Muscle of leg (tissue), 11 donors: Measurements from ENCODE around the gene ESYT2. TPM values are rescaled to one million over a fixed set of nuclear protein-coding genes. Genes with fewer than 3 reads are reported as not detected.
A peak's percentile ranks its signal among the peaks of the same experiment; 100 is the strongest.

ENCODE experiments used
- DNase-seq: peaks from one replicate; pipeline ENCODE4 v3.0.0; 2013
- H3K27ac ChIP-seq: one replicate; pipeline ENCODE4 v1.5.1; 2013; ENCODE audit warnings: mild to moderate bottlenecking, low read length, control low read depth
- H3K27me3 ChIP-seq: one replicate; pipeline ENCODE4 v1.6.1; 2013; ENCODE audit warnings: low read length; ENCODE audit not compliant: control insufficient read depth, insufficient read depth
- H3K36me3 ChIP-seq: one replicate; pipeline ENCODE4 v1.6.1; 2013; ENCODE audit warnings: low read length; ENCODE audit not compliant: control insufficient read depth, insufficient read depth
- H3K4me1 ChIP-seq: one replicate; pipeline ENCODE4 v1.6.1; 2013; ENCODE audit warnings: low read length; ENCODE audit not compliant: control insufficient read depth, insufficient read depth
- H3K4me3 ChIP-seq: one replicate; pipeline ENCODE4 v1.5.1; 2013; ENCODE audit warnings: low read length, control low read depth
- H3K9me3 ChIP-seq: replicated peaks from 2 replicates; pipeline ENCODE4 v1.6.1; 2013; ENCODE audit warnings: low read depth, low read length; ENCODE audit not compliant: control insufficient read depth
- WGBS: methylation state at CpG from one replicate; pipeline ENCODE4 v1.1.5; 2013; ENCODE audit warnings: missing lambda C conversion rate; ENCODE audit not compliant: insufficient coverage; 5-methylcytosine and 5-hydroxymethylcytosine counted together
- polyA plus RNA-seq, 8 donors: library from polyadenylated mRNA; unstranded; fragments of 120-200 nt; gene quantifications; one replicate each; pipeline versions ENCODE4 v1.2.1 to v1.2.3, GENCODE V29; 2013; ENCODE audit warnings: inconsistent platforms in 1 of 8, low replicate concordance in 1 of 8; ENCODE audit not compliant: insufficient read length in 8 of 8, insufficient read depth in 1 of 8
- total RNA-seq: library from RNA; stranded (reverse); fragments of 120-200 nt; gene quantifications from one replicate; pipeline ENCODE4 v1.2.4, GENCODE V29; 2013

ESYT2 gene
- total and polyA plus RNA-seq, 9 donors: 27.4 to 46.5 (median 30.1) TPM

DNA sequence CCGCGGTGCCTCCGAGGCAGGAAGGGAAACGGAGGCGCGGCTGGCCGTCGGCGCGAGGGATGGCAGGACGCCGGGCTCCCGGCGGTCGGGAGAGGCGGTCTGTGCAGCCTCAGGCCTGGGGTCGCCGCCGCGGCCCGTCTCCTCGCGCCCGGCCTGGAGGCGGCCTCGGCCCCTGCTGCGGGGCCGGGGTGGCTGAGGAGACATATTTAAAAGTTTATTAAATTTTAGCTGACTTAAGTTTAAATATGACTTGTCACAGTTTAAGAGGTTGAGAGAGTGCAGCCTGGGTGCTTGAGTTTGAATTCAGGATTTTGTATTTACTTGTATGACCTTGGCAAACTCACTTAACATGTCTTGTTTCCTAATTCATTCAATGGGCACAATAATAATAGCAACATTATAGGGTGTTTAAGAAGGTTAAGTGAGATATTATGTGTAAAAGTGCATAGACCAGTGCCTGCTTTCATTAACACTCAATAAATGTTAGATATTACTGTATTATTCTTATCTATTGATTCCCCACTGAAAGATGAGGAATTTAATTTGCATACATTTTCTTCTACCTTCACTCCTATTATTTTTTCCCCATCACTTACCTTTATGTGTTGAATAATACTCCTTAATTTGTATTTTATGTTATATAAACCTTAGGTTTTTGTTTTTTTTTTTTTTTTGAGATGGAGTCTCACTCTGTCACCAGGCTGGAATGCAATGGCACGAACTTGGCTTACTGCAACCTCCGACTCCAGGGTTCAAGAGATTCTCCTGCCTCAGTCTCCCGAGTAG lies 27.8 kb upstream of the ESYT2 start:
- no peaks in the 10 kb centered on the region for H3K27me3 ChIP-seq
- under 1% methylated on average over 19 of the region's 31 CpGs for WGBS
- peak overlapping the region; percentile 40 for H3K27ac ChIP-seq
- H3K4me1 ChIP-seq: peaks cover 8% of the 10 kb centered on the region
- H3K9me3 ChIP-seq: no peaks in the 10 kb centered on the region
- peak overlapping the region; percentile 79 for H3K4me3 ChIP-seq
- DNase-seq: no peak
- no peaks in the 10 kb centered on the region for H3K36me3 ChIP-seq

DNA sequence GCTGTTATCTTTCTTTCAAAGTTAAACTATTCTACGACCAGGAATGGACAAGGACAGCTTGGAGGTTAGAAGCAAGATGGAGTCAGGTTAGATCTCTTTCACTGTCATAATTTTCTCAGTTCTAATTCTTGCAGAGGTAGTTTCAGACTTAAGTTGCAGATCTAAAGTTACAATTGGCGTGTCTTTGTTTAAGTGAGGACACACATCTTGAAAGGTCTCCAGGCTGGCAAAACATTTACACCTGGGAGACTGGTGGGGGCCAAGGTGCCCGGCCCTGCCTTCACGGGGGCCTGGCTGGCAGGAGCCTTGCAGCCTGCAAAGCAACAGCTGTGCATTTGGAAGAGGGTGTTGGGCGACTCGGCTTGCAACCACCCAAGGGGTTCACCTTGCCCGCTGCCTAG lies 25.4 kb upstream of the ESYT2 start:
- Histone ChIP-seq H3K4me3 (no peak overlapping the region), H3K4me1 (peaks cover 15% of the 10 kb centered on the region), H3K27ac (no peak overlapping the region), H3K9me3 (no peaks in the 10 kb centered on the region), H3K36me3 (no peaks in the 10 kb centered on the region), H3K27me3 (no peaks in the 10 kb centered on the region)
- no peak for DNase-seq
- 76% methylated on average over 3 of the region's 7 CpGs for WGBS

GRCh38 chr7:158850545-158851102 lies 21.3 kb upstream of the ESYT2 start:
- H3K27me3 ChIP-seq: no peaks in the 10 kb centered on the region
- peak overlapping the region; percentile 85 for H3K27ac ChIP-seq
- WGBS: 0% methylated on average over 2 of the region's 5 CpGs
- no peaks in the 10 kb centered on the region for H3K36me3 ChIP-seq
- peaks cover 11% of the 10 kb centered on the region for H3K4me1 ChIP-seq
- peak; percentile 89 for DNase-seq
- H3K4me3 ChIP-seq: no peak overlapping the region
- H3K9me3 ChIP-seq: no peaks in the 10 kb centered on the region

- Histone ChIP-seq H3K36me3 (no peaks in the 10 kb centered on the region), H3K27me3 (no peaks in the 10 kb centered on the region), H3K4me3 (no peak overlapping the region), H3K4me1 (peaks cover 11% of the 10 kb centered on the region), H3K9me3 (no peaks in the 10 kb centered on the region), H3K27ac (peak overlapping the region; percentile 85)
- WGBS: 40% methylated on average over 5 of the region's 5 CpGs
- peak; percentile 76 for DNase-seq
Measured at GRCh38 chr7:158849768-158850544, 20.6 kb upstream of the ESYT2 start.

DNA sequence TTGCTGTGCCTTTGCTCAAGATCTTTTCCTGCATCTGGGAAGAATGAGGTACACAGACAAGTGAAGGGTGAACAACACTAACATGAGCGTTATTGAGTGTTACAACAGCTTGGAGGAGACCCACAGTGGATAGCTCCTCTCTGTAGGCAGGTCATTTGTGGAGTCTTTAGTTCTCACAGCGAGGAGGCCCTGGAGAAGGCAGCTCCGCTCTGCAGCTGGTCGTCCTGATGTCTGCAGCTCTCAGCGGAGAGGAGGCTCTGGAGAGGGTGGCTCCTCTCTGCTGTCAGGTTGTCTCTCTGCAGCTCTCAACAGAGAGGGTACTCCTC lies 20.1 kb upstream of the ESYT2 start:
- no peaks in the 10 kb centered on the region for H3K27me3 ChIP-seq
- DNase-seq: no peak
- H3K4me1 ChIP-seq: peaks cover 11% of the 10 kb centered on the region
- no peaks in the 10 kb centered on the region for H3K9me3 ChIP-seq
- H3K36me3 ChIP-seq: no peaks in the 10 kb centered on the region
- H3K4me3 ChIP-seq: no peak overlapping the region
- peak overlapping the region; percentile 85 for H3K27ac ChIP-seq
- 44% methylated on average over 4 of the region's 5 CpGs for WGBS

DNA sequence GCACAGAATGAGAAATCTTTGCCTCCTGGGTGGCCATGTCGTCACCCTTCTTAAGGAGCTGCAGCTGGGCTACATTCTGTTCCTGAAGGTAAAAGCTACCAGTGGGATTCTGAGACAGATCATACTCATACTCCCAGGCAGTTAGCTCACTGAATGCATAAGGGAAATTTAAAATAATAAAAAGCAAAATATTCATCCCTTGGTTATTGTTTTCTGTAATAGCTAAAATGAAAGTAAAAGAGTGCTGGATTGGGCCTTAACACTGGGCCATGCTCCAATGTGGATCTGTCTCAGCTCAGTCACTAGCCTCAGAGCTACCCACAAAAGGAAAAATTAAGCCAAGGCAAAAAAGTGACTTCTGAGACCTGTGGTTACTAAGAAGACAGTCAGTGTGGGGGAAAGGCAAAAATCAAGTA lies 18.1 kb upstream of the ESYT2 start:
- Histone ChIP-seq H3K27ac (peak overlapping the region; percentile 38), H3K4me3 (no peak overlapping the region)
- DNase-seq: peak; percentile 40

GRCh38 chr7:158846304-158846703 lies 17.0 kb upstream of the ESYT2 start:
- DNase-seq: no peak
- Histone ChIP-seq H3K36me3 (no peaks in the 10 kb centered on the region), H3K4me1 (peaks cover 11% of the 10 kb centered on the region), H3K4me3 (no peak overlapping the region), H3K27me3 (no peaks in the 10 kb centered on the region), H3K9me3 (no peaks in the 10 kb centered on the region), H3K27ac (no peak overlapping the region)

More for the DNA sequence above, 18.1 kb upstream of the ESYT2 start:
- no CpG with 5 or more reads among the region's 1 CpG for WGBS
- Histone ChIP-seq H3K4me1 (peaks cover 11% of the 10 kb centered on the region), H3K9me3 (no peaks in the 10 kb centered on the region), H3K36me3 (no peaks in the 10 kb centered on the region), H3K27me3 (no peaks in the 10 kb centered on the region)

DNA sequence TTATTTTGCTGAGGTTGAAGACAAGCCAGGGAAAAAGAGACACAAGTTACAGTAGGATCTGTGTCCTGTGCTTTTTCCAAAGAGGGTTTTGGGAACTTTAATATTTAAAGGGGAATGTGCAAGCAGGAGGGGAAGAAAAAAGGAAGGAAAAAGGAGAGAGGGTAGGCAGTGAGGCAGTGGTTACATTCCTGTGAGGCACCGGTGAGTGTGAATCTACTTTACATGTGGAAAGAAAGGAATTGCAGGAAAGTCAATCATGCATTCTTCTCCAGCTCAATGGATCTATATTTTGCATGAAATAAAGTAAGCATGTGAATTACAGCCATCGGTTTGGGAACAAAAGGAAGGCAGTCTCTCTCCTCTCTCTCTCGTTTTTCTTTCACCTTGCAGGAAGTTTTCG lies 14.5 kb upstream of the ESYT2 start:
- Histone ChIP-seq H3K36me3 (no peaks in the 10 kb centered on the region), H3K27me3 (no peaks in the 10 kb centered on the region), H3K27ac (no peak overlapping the region), H3K4me1 (no peaks in the 10 kb centered on the region), H3K4me3 (no peak overlapping the region), H3K9me3 (no peaks in the 10 kb centered on the region)
- WGBS: no CpG with 5 or more reads among the region's 4 CpGs
- DNase-seq: no peak

- Histone ChIP-seq H3K4me1 (no peaks in the 10 kb centered on the region), H3K9me3 (no peaks in the 10 kb centered on the region), H3K36me3 (no peaks in the 10 kb centered on the region), H3K27ac (no peak overlapping the region), H3K27me3 (no peaks in the 10 kb centered on the region), H3K4me3 (no peak overlapping the region)
- WGBS: 65% methylated on average over 2 of the region's 4 CpGs
- DNase-seq: no peak
Measured at GRCh38 chr7:158842486-158842885, 13.2 kb upstream of the ESYT2 start.

- no peaks in the 10 kb centered on the region for H3K36me3 ChIP-seq
- no peaks in the 10 kb centered on the region for H3K9me3 ChIP-seq
- 39% methylated on average over 7 of the region's 8 CpGs for WGBS
- no peaks in the 10 kb centered on the region for H3K4me1 ChIP-seq
- H3K27ac ChIP-seq: no peak overlapping the region
- no peak for DNase-seq
- H3K27me3 ChIP-seq: peaks cover 2% of the 10 kb centered on the region
- H3K4me3 ChIP-seq: no peak overlapping the region
Measured at GRCh38 chr7:158840604-158841003, 11.3 kb upstream of the ESYT2 start.
